ENCODE data around the gene PRMT7.

The PRMT7 gene

GRCh38 chr16:68378436-68379415 is 67.9 kb downstream of the PRMT7 start:
- no peak for DNase-seq

GRCh38 chr16:68379472-68380347 is 68.9 kb downstream of the PRMT7 start:
- no peak for DNase-seq

- DNase-seq, result no peak
Measured at GRCh38 chr16:68380348-68380670, 69.5 kb downstream of the PRMT7 start.

GRCh38 chr16:68380676-68381362 is 70.0 kb downstream of the PRMT7 start:
- no peak for DNase-seq

GRCh38 chr16:68381363-68381724 is 70.5 kb downstream of the PRMT7 start:
- no peak for DNase-seq

GRCh38 chr16:68382296-68382718 is 71.5 kb downstream of the PRMT7 start:
- no peak for DNase-seq

GRCh38 chr16:68383858-68384257 is 73.0 kb downstream of the PRMT7 start:
- DNase-seq, result no peak

- DNase-seq, result no peak
Measured at GRCh38 chr16:68384288-68385161, 73.7 kb downstream of the PRMT7 start.

- DNase-seq, result no peak
Measured at GRCh38 chr16:68385371-68385770, 74.6 kb downstream of the PRMT7 start.

- DNase-seq, result no peak
Measured at GRCh38 chr16:68386628-68387027, 75.8 kb downstream of the PRMT7 start.

GRCh38 chr16:68387301-68387700 is 76.5 kb downstream of the PRMT7 start:
- DNase-seq, result no peak

- no peak for DNase-seq
Measured at GRCh38 chr16:68388124-68388523, 77.3 kb downstream of the PRMT7 start.

GRCh38 chr16:68389006-68389405 is 78.2 kb downstream of the PRMT7 start:
- DNase-seq, result no peak

- DNase-seq, result no peak
Measured at GRCh38 chr16:68389750-68390371, 79.0 kb downstream of the PRMT7 start.

- DNase-seq, result no peak
Measured at GRCh38 chr16:68393333-68393732, 82.5 kb downstream of the PRMT7 start.

- DNase-seq, result no peak
Measured at GRCh38 chr16:68395167-68395786, 84.5 kb downstream of the PRMT7 start.

- no peak for DNase-seq
Measured at GRCh38 chr16:68395815-68396214, 85.0 kb downstream of the PRMT7 start.

- peak in 2 of 4 experiments; percentile 18 to 22 for DNase-seq
Measured at GRCh38 chr16:68396481-68396880, 85.7 kb downstream of the PRMT7 start.

- DNase-seq, result no peak
Measured at GRCh38 chr16:68397710-68398201, 86.9 kb downstream of the PRMT7 start.

GRCh38 chr16:68399456-68399855 is 88.6 kb downstream of the PRMT7 start:
- no peak for DNase-seq

Measured in activated CD4-positive, CD25-positive, alpha-beta regulatory T cell (primary cell).